SK-N-SH (cell line): ENCODE results near the gene DDX39B. TPM values are rescaled to one million over a fixed set of nuclear protein-coding genes. Genes with fewer than 3 reads are reported as not detected.

Experiments
- CTCF ChIA-PET: fragments of 300-600, 350-600 bp; formaldehyde crosslinking; extraction: SDS; loops from one replicate; lab custom pipeline; 2021; lab: Yijun Ruan, JAX
- POLR2A ChIA-PET: fragments of 350-600 bp; sonication (Branson Sonifier 250); formaldehyde crosslinking; extraction: SDS; loops from one replicate; lab custom pipeline; 2020; ENCODE audit warnings: antibody characterized with exemption, inconsistent platforms; lab: Yijun Ruan, JAX
- DNase-seq: peaks from one replicate; pipeline ENCODE4 v3.0.0; 2012
- H2AFZ ChIP-seq: fragments of 200-600 bp; sonication (generic); 2 replicates; pipeline ENCODE4 v1.8.1; 2016; ENCODE audit warnings: antibody characterized with exemption, mild to moderate bottlenecking, low read depth
- H3F3A ChIP-seq: fragments of 200-600 bp; sonication (generic); replicated peaks from 2 replicates; pipeline ENCODE3; 2016; ENCODE audit warnings: antibody characterized with exemption, mild to moderate bottlenecking; ENCODE audit not compliant: insufficient read depth
- H3K27ac ChIP-seq, 2 experiments: fragments of 200-500 bp in 1 of 2; fragments of 200-600 bp in 1 of 2; sonication (Bioruptor generic) in 1 of 2; sonication (generic), shearing (Covaris generic) in 1 of 2; 2 replicates each; pipeline versions ENCODE4 v1.5.1 to v1.6.1; 2014 to 2016; ENCODE audit warnings: low read depth in 2 of 2, inconsistent platforms in 1 of 2, low read length in 1 of 2, mild to moderate bottlenecking in 1 of 2, mixed read lengths in 1 of 2
- H3K27me3 ChIP-seq: fragments of 200-600 bp; sonication (generic), shearing (Covaris generic); 2 replicates; pipeline ENCODE4 v1.6.1; 2016; ENCODE audit warnings: mixed run types; ENCODE audit not compliant: insufficient read depth
- H3K36me3 ChIP-seq, 2 experiments: fragments of 200-500 bp in 1 of 2; fragments of 200-600 bp in 1 of 2; sonication (Bioruptor generic) in 1 of 2; sonication (generic) in 1 of 2; replicated peaks in 1 of 2; 2 replicates each; pipeline versions ENCODE3 to v1.5.1; 2014 to 2016; ENCODE audit warnings: low read length in 1 of 2, mild to moderate bottlenecking in 1 of 2; ENCODE audit not compliant: insufficient read depth in 2 of 2, control insufficient read depth in 1 of 2
- H3K4me1 ChIP-seq, 2 experiments: fragments of 200-500 bp in 1 of 2; fragments of 200-600 bp in 1 of 2; sonication (Bioruptor generic) in 1 of 2; sonication (generic), shearing (Covaris generic) in 1 of 2; 2 replicates each; pipeline versions ENCODE4 v1.5.1 to v1.6.1; 2014 to 2016; ENCODE audit warnings: low read depth in 1 of 2, low read length in 1 of 2, mixed run types in 1 of 2; ENCODE audit not compliant: insufficient read depth in 2 of 2, control insufficient read depth in 1 of 2
- H3K4me2 ChIP-seq: fragments of 200-600 bp; sonication (generic), shearing (Covaris generic); 2 replicates; pipeline ENCODE4 v1.6.1; 2017; ENCODE audit warnings: mixed run types
- H3K4me3 ChIP-seq, 2 experiments: fragments of 200-500 bp in 1 of 2; fragments of 200-600 bp in 1 of 2; sonication (Bioruptor generic) in 1 of 2; sonication (generic), shearing (Covaris generic) in 1 of 2; 2 replicates each; pipeline versions ENCODE4 v1.5.1 to v1.8.1; 2014 to 2016; ENCODE audit warnings: low read depth in 2 of 2, inconsistent platforms in 1 of 2, low read length in 1 of 2, mild to moderate bottlenecking in 1 of 2, mixed read lengths in 1 of 2, moderate library complexity in 1 of 2
- H3K79me2 ChIP-seq: fragments of 200-600 bp; sonication (generic); 2 replicates; pipeline ENCODE4 v1.8.1; 2017; ENCODE audit warnings: mild to moderate bottlenecking; ENCODE audit not compliant: insufficient read depth
- H3K9ac ChIP-seq: fragments of 200-600 bp; sonication (generic); 2 replicates; pipeline ENCODE4 v1.6.1; 2017; ENCODE audit warnings: mixed run types
- H3K9me2 ChIP-seq: fragments of 200-600 bp; sonication (generic); 2 replicates; pipeline ENCODE4 v1.6.1; 2017; ENCODE audit warnings: mixed run types
- H3K9me3 ChIP-seq: fragments of 200-600 bp; sonication (generic); 2 replicates; pipeline ENCODE4 v1.6.1; 2017; ENCODE audit warnings: mixed run types, mild to moderate bottlenecking, moderate library complexity
- H4K20me1 ChIP-seq: fragments of 200-600 bp; sonication (generic); 2 replicates; pipeline ENCODE4 v1.6.1; 2017; ENCODE audit warnings: mild to moderate bottlenecking, mixed run types; ENCODE audit not compliant: insufficient read depth
- ELF1 ChIP-seq: IDR thresholded peaks from 2 replicates; pipeline ENCODE4 v1.4.0; 2012
- EP300 ChIP-seq, 2 experiments: IDR thresholded peaks; 2 replicates each; pipeline versions ENCODE4 v1.4.0 to v1.6.1; 2012; ENCODE audit warnings: borderline replicate concordance in 1 of 2, low read depth in 1 of 2, low read length in 1 of 2
- EZH2phosphoT487 ChIP-seq: fragments of 200-600 bp; sonication (generic); IDR thresholded peaks from 2 replicates; pipeline ENCODE4 v1.6.1; 2017; ENCODE audit warnings: low read depth, mixed run types, mild to moderate bottlenecking, antibody characterized with exemption, moderate library complexity, borderline replicate concordance
- FOSL2 ChIP-seq: IDR thresholded peaks from 2 replicates; pipeline ENCODE4 v1.4.0; 2012; ENCODE audit warnings: low read depth, mild to moderate bottlenecking, moderate library complexity, borderline replicate concordance
- FOXJ3 ChIP-seq: sonication (generic); formaldehyde crosslinking; IDR thresholded peaks from 2 replicates; pipeline ENCODE4 v1.5.1; 2020; ENCODE audit warnings: mild to moderate bottlenecking, missing genetic modification reagents
- GABPA ChIP-seq: IDR thresholded peaks from 2 replicates; pipeline ENCODE4 v1.4.0; 2012; ENCODE audit warnings: low read depth, mild to moderate bottlenecking
- JUND ChIP-seq: IDR thresholded peaks from 2 replicates; pipeline ENCODE4 v1.4.0; 2012
- MEF2A ChIP-seq: IDR thresholded peaks from 2 replicates; pipeline ENCODE4 v1.4.0; 2012; ENCODE audit warnings: low read depth, borderline replicate concordance
- MXI1 ChIP-seq: IDR thresholded peaks from 2 replicates; pipeline ENCODE4 v1.6.1; 2012; ENCODE audit warnings: mild to moderate bottlenecking, low read depth, low read length, improper control_type of control experiment
- NRF1 ChIP-seq: IDR thresholded peaks from 2 replicates; pipeline ENCODE4 v1.6.1; 2012; ENCODE audit warnings: low read depth, mild to moderate bottlenecking, low read length
- POLR2AphosphoS5 ChIP-seq: IDR thresholded peaks from 2 replicates; pipeline ENCODE4 v1.6.1; 2012; ENCODE audit warnings: low read depth, low read length
- RAD21 ChIP-seq: IDR thresholded peaks from 2 replicates; pipeline ENCODE4 v1.6.1; 2012; ENCODE audit warnings: mild to moderate bottlenecking, low read length
- RCOR1 ChIP-seq: fragments of 150-350 bp; IDR thresholded peaks from 2 replicates; pipeline ENCODE4 v1.6.1; 2017; ENCODE audit warnings: antibody characterized with exemption, low read length
- RFX5 ChIP-seq: IDR thresholded peaks from 2 replicates; pipeline ENCODE4 v1.6.1; 2012; ENCODE audit warnings: mild to moderate bottlenecking, improper control_type of control experiment, low read length
- TEAD4 ChIP-seq: IDR thresholded peaks from 2 replicates; pipeline ENCODE4 v1.4.0; 2012; ENCODE audit warnings: mild to moderate bottlenecking, borderline replicate concordance; ENCODE audit not compliant: insufficient read depth
- YY1 ChIP-seq: IDR thresholded peaks from 2 replicates; pipeline ENCODE4 v1.4.0; 2012; ENCODE audit warnings: low read depth, mild to moderate bottlenecking
- WGBS: methylation state at CpG from one replicate; pipeline ENCODE4 v1.1.6; 2017; ENCODE audit warnings: low lambda C conversion rate; 5-methylcytosine and 5-hydroxymethylcytosine counted together
- polyA plus RNA-seq, 3 experiments: library from polyadenylated mRNA; depleted of rRNA; stranded (reverse); fragments of >200 nt; gene quantifications; 2 replicates each; pipeline ENCODE4 v1.2.3, GENCODE V29; 2012
- TF ChIP-seq, protein P1 (sequence below): IDR thresholded peaks from 2 replicates; pipeline ENCODE4; 2012
- TF ChIP-seq, protein P2 (sequence below): IDR thresholded peaks from 2 replicates; pipeline ENCODE4 v1.4.0; 2012; ENCODE audit warnings: low read depth, borderline replicate concordance
- TF ChIP-seq, protein P3 (sequence below): IDR thresholded peaks from 2 replicates; pipeline ENCODE4 v1.4.0; 2012; ENCODE audit warnings: low read depth, borderline replicate concordance
- TF ChIP-seq, protein P4 (sequence below): IDR thresholded peaks from 2 replicates; pipeline ENCODE4 v1.6.1; 2012; ENCODE audit warnings: mild to moderate bottlenecking, low read depth, low read length, moderate library complexity

The DDX39B gene
- polyA plus RNA-seq, 1 of the 3 experiments (the other 2 are of a cell fraction) = 502 TPM

DNA sequence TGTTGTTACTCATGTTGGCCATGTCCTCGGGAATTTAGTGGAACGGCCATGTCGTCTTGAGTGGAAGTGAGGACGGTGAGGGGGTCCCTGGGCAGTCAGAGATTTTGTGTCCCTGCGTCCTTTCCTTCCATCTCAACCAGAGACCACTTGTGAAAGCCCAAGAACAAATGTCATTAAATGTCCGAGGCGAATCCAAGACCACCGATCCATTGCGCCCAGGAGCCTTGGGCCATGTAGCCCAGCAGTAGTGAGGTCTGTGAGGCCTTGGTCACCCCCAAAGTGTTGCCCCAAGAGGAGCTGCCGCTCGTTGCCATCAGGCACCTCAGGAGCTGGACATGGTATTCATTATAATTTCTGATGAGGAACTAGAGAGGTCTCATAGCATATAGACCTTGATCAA, 61.2 kb downstream of the DDX39B start:
- Histone ChIP-seq H3K9me2 (no peaks in the 10 kb centered on the region), H3K4me3 (no peak overlapping the region), H3K4me1 (no peaks in the 10 kb centered on the region), H3K27me3 (peaks cover 53% of the 10 kb centered on the region; the same call in 1 of the 2 replicates), H2AFZ (no peak overlapping the region), H3K4me2 (no peak overlapping the region), H3K79me2 (no peaks in the 10 kb centered on the region), H3K9me3 (no peaks in the 10 kb centered on the region), H3K9ac (no peak overlapping the region), H3K27ac (no peak overlapping the region), H3K36me3 (no peaks in the 10 kb centered on the region), H3F3A (peaks cover 5% of the 10 kb centered on the region), H4K20me1 (no peaks in the 10 kb centered on the region)
- POLR2A ChIA-PET = no interaction called here
- DNase-seq = no peak
- WGBS = 9% methylated on average over 7 of the region's 11 CpGs
- CTCF ChIA-PET = interaction anchor here (1.3 kb wide), 1 partner anchor 12 kb away, joined by 7 read pairs; no protein-coding TSS in a partner anchor
- TF ChIP-seq, protein P1, sequence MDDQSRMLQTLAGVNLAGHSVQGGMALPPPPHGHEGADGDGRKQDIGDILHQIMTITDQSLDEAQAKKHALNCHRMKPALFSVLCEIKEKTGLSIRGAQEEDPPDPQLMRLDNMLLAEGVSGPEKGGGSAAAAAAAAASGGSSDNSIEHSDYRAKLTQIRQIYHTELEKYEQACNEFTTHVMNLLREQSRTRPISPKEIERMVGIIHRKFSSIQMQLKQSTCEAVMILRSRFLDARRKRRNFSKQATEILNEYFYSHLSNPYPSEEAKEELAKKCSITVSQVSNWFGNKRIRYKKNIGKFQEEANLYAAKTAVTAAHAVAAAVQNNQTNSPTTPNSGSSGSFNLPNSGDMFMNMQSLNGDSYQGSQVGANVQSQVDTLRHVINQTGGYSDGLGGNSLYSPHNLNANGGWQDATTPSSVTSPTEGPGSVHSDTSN = no peak
- TF ChIP-seq JUND (no peak), RAD21 (no peak), MEF2A (no peak), POLR2AphosphoS5 (no peak), RFX5 (no peak), TEAD4 (no peak), GABPA (no peak), NRF1 (no peak), FOXJ3 (CRISPR knock-in tag) (no peak), EZH2phosphoT487 (no peak), FOSL2 (no peak), ELF1 (no peak), YY1 (no peak), EP300 (IDR thresholded peaks at IDR 0.05; ENCODE audit: borderline replicate concordance in 1 of 2, low read depth in 1 of 2, low read length in 1 of 2) (no peak), MXI1 (no peak), RCOR1 (no peak)
- TF ChIP-seq, protein P2, sequence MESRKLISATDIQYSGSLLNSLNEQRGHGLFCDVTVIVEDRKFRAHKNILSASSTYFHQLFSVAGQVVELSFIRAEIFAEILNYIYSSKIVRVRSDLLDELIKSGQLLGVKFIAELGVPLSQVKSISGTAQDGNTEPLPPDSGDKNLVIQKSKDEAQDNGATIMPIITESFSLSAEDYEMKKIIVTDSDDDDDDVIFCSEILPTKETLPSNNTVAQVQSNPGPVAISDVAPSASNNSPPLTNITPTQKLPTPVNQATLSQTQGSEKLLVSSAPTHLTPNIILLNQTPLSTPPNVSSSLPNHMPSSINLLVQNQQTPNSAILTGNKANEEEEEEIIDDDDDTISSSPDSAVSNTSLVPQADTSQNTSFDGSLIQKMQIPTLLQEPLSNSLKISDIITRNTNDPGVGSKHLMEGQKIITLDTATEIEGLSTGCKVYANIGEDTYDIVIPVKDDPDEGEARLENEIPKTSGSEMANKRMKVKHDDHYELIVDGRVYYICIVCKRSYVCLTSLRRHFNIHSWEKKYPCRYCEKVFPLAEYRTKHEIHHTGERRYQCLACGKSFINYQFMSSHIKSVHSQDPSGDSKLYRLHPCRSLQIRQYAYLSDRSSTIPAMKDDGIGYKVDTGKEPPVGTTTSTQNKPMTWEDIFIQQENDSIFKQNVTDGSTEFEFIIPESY = no peak
- TF ChIP-seq, protein P3, sequence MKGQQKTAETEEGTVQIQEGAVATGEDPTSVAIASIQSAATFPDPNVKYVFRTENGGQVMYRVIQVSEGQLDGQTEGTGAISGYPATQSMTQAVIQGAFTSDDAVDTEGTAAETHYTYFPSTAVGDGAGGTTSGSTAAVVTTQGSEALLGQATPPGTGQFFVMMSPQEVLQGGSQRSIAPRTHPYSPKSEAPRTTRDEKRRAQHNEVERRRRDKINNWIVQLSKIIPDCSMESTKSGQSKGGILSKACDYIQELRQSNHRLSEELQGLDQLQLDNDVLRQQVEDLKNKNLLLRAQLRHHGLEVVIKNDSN = no peak
- TF ChIP-seq, protein P4, sequence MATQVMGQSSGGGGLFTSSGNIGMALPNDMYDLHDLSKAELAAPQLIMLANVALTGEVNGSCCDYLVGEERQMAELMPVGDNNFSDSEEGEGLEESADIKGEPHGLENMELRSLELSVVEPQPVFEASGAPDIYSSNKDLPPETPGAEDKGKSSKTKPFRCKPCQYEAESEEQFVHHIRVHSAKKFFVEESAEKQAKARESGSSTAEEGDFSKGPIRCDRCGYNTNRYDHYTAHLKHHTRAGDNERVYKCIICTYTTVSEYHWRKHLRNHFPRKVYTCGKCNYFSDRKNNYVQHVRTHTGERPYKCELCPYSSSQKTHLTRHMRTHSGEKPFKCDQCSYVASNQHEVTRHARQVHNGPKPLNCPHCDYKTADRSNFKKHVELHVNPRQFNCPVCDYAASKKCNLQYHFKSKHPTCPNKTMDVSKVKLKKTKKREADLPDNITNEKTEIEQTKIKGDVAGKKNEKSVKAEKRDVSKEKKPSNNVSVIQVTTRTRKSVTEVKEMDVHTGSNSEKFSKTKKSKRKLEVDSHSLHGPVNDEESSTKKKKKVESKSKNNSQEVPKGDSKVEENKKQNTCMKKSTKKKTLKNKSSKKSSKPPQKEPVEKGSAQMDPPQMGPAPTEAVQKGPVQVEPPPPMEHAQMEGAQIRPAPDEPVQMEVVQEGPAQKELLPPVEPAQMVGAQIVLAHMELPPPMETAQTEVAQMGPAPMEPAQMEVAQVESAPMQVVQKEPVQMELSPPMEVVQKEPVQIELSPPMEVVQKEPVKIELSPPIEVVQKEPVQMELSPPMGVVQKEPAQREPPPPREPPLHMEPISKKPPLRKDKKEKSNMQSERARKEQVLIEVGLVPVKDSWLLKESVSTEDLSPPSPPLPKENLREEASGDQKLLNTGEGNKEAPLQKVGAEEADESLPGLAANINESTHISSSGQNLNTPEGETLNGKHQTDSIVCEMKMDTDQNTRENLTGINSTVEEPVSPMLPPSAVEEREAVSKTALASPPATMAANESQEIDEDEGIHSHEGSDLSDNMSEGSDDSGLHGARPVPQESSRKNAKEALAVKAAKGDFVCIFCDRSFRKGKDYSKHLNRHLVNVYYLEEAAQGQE = no peak
- TF ChIP-seq, all 33 proteins: peak for 0
